GM21360 (cell line): Measurements from ENCODE around the gene RTN4RL1.

Experiments
- ATAC-seq: cut with Tn5 transposase; IDR thresholded peaks from one replicate; pipeline ENCODE4 v1.9.1; 2021; ENCODE audit warnings: mild to moderate bottlenecking, moderate library complexity; ENCODE audit not compliant: unreplicated experiment

RTN4RL1 gene

GRCh38 chr17:1931844-1932579, 93.1 kb downstream of the RTN4RL1 start:
- no peak for ATAC-seq

GRCh38 chr17:1930337-1930645, 94.8 kb downstream of the RTN4RL1 start:
- no peak for ATAC-seq

GRCh38 chr17:1928976-1929375, 96.2 kb downstream of the RTN4RL1 start:
- no peak for ATAC-seq

GRCh38 chr17:1920948-1921351, 104.2 kb downstream of the RTN4RL1 start:
- ATAC-seq = no peak

- no peak for ATAC-seq
Observed at GRCh38 chr17:1919201-1919600, 105.9 kb downstream of the RTN4RL1 start.

GRCh38 chr17:1918346-1919162, 106.6 kb downstream of the RTN4RL1 start:
- ATAC-seq = no peak

- no peak for ATAC-seq
Observed at GRCh38 chr17:1916963-1917715, 108.0 kb downstream of the RTN4RL1 start.

- no peak for ATAC-seq
Observed at GRCh38 chr17:1916316-1916715, 108.8 kb downstream of the RTN4RL1 start.

GRCh38 chr17:1915889-1916288, 109.2 kb downstream of the RTN4RL1 start:
- no peak for ATAC-seq

- no peak for ATAC-seq
Observed at GRCh38 chr17:1914661-1915083, 110.5 kb downstream of the RTN4RL1 start.

GRCh38 chr17:1913702-1914101, 111.4 kb downstream of the RTN4RL1 start:
- no peak for ATAC-seq

GRCh38 chr17:1912146-1912545, 113.0 kb downstream of the RTN4RL1 start:
- ATAC-seq = no peak

GRCh38 chr17:1909985-1910384, 115.1 kb downstream of the RTN4RL1 start:
- no peak for ATAC-seq

- no peak for ATAC-seq
Observed at GRCh38 chr17:1908699-1909309, 116.3 kb downstream of the RTN4RL1 start.

- ATAC-seq = no peak
Observed at GRCh38 chr17:1907909-1908698, 117.0 kb downstream of the RTN4RL1 start.

GRCh38 chr17:1907216-1907631, 117.9 kb downstream of the RTN4RL1 start:
- no peak for ATAC-seq

- ATAC-seq = no peak
Observed at GRCh38 chr17:1906662-1907101, 118.5 kb downstream of the RTN4RL1 start.

- ATAC-seq = no peak
Observed at GRCh38 chr17:1905190-1905913, 119.8 kb downstream of the RTN4RL1 start.

GRCh38 chr17:1904273-1905182, 120.6 kb downstream of the RTN4RL1 start:
- no peak for ATAC-seq
